WTC11 (cell line): Measurements from ENCODE around the gene MBOAT1. TPM values are rescaled to one million over a fixed set of nuclear protein-coding genes. Genes with fewer than 3 reads are reported as not detected.

Experiments used
- ATAC-seq: fragments of 200-7000 bp; cut with Tn5 transposase; 2 replicates; pipeline ENCODE4 v1.10.0; 2021; ENCODE audit warnings: mild to moderate bottlenecking, moderate library complexity
- CTCF ChIA-PET: fragments of 300-600 bp; sonication (Branson Sonifier 250); formaldehyde crosslinking; loops from one replicate; lab custom pipeline; 2021; ENCODE audit warnings: antibody characterized with exemption; lab: Charles Lee
- POLR2A ChIA-PET: fragments of 350-600 bp; sonication (Branson Sonifier 250); formaldehyde crosslinking; loops from one replicate; lab custom pipeline; 2021; ENCODE audit warnings: antibody characterized with exemption; lab: Charles Lee
- DNase-seq: peaks from one replicate; pipeline ENCODE4 v3.0.0; 2021; ENCODE audit warnings: low spot score
- H3K27ac Mint-ChIP-seq: 2 replicates; pipeline ENCODE4 v1.8.0; 2021; ENCODE audit warnings: mixed read lengths
- H3K27me3 Mint-ChIP-seq: 2 replicates; pipeline ENCODE4 v1.8.0; 2021; ENCODE audit warnings: low read depth, mild to moderate bottlenecking, moderate library complexity, mixed read lengths
- H3K36me3 Mint-ChIP-seq: 2 replicates; pipeline ENCODE4 v1.8.0; 2021; ENCODE audit warnings: mixed read lengths
- H3K4me1 Mint-ChIP-seq: 2 replicates; pipeline ENCODE4 v1.8.0; 2022; ENCODE audit warnings: mixed read lengths
- H3K4me3 Mint-ChIP-seq: 2 replicates; pipeline ENCODE4 v1.8.0; 2021; ENCODE audit warnings: mild to moderate bottlenecking, moderate library complexity, mixed read lengths
- H3K9me3 Mint-ChIP-seq: 2 replicates; pipeline ENCODE4 v1.8.0; 2021; ENCODE audit warnings: mixed read lengths
- CBFB ChIP-seq: sonication (generic); formaldehyde crosslinking; IDR thresholded peaks from 2 replicates; pipeline ENCODE4 v1.8.1; 2022; ENCODE audit warnings: mild to moderate bottlenecking, low read depth, missing genetic modification reagents
- E2F1 ChIP-seq: sonication (generic); formaldehyde crosslinking; IDR thresholded peaks from 2 replicates; pipeline ENCODE4 v1.8.0; 2022; ENCODE audit warnings: mild to moderate bottlenecking, missing genetic modification reagents
- E2F4 ChIP-seq: sonication (generic); formaldehyde crosslinking; IDR thresholded peaks from 2 replicates; pipeline ENCODE4 v1.8.1; 2022; ENCODE audit warnings: low read depth, mild to moderate bottlenecking, moderate library complexity, missing genetic modification reagents, borderline replicate concordance
- MAX ChIP-seq: sonication (generic); formaldehyde crosslinking; IDR thresholded peaks from 2 replicates; pipeline ENCODE4 v1.8.0; 2022; ENCODE audit warnings: mild to moderate bottlenecking, missing genetic modification reagents
- MXD4 ChIP-seq: fragments of 250-450 bp; sonication (Bioruptor Pico); IDR thresholded peaks from 2 replicates; pipeline ENCODE4 v1.8.0; 2021; ENCODE audit warnings: mild to moderate bottlenecking, moderate library complexity, borderline replicate concordance
- NR2C2 ChIP-seq: sonication (generic); formaldehyde crosslinking; IDR thresholded peaks from 2 replicates; pipeline ENCODE4 v1.8.0; 2022; ENCODE audit warnings: mild to moderate bottlenecking, missing genetic modification reagents
- OVOL2 ChIP-seq: fragments of 250-450 bp; sonication (Bioruptor Pico); IDR thresholded peaks from 2 replicates; pipeline ENCODE4 v1.9.0; 2021; ENCODE audit warnings: mild to moderate bottlenecking, borderline replicate concordance
- SMAD3 ChIP-seq: sonication (generic); formaldehyde crosslinking; IDR thresholded peaks from 2 replicates; pipeline ENCODE4 v1.8.0; 2022; ENCODE audit warnings: missing genetic modification reagents, mild to moderate bottlenecking, borderline replicate concordance
- USF1 ChIP-seq: sonication (generic); formaldehyde crosslinking; IDR thresholded peaks from 2 replicates; pipeline ENCODE4 v1.8.0; 2022; ENCODE audit warnings: mild to moderate bottlenecking, missing genetic modification reagents
- USF2 ChIP-seq: sonication (generic); formaldehyde crosslinking; IDR thresholded peaks from 2 replicates; pipeline ENCODE4 v1.8.1; 2023; ENCODE audit warnings: mild to moderate bottlenecking, missing genetic modification reagents, moderate library complexity
- ZBTB21 ChIP-seq: sonication (generic); formaldehyde crosslinking; IDR thresholded peaks from 2 replicates; pipeline ENCODE4 v1.8.1; 2023; ENCODE audit warnings: mild to moderate bottlenecking, missing genetic modification reagents, borderline replicate concordance
- ZNF317 ChIP-seq: sonication (generic); formaldehyde crosslinking; IDR thresholded peaks from 2 replicates; pipeline ENCODE4 v1.8.1; 2023; ENCODE audit warnings: low read depth, mild to moderate bottlenecking, moderate library complexity, missing genetic modification reagents, borderline replicate concordance
- ZNF425 ChIP-seq: fragments of 250-450 bp; sonication (Bioruptor Pico); conservative IDR thresholded peaks from 2 replicates; pipeline ENCODE4 v1.9.0; 2021; ENCODE audit warnings: mild to moderate bottlenecking
- ZNF512 ChIP-seq: sonication (generic); formaldehyde crosslinking; IDR thresholded peaks from 2 replicates; pipeline ENCODE4 v1.8.1; 2022; ENCODE audit warnings: missing genetic modification reagents, borderline replicate concordance
- ZNF532 ChIP-seq: fragments of 250-450 bp; sonication (Bioruptor Pico); IDR thresholded peaks from 2 replicates; pipeline ENCODE4 v1.9.0; 2021; ENCODE audit warnings: mild to moderate bottlenecking, borderline replicate concordance
- total RNA-seq: library from RNA; stranded (reverse); gene quantifications from 3 replicates; pipeline ENCODE4 v1.2.3, GENCODE V29; 2021

Gene MBOAT1
- total RNA-seq, 1 experiment from 2014 or later, result 22.9 TPM

GRCh38 chr6:20096536-20096935 lies 115.7 kb downstream of the MBOAT1 start:
- ATAC-seq (no peak), DNase-seq (no peak)
- Mint-ChIP-seq H3K4me3 (no peak overlapping the region), H3K4me1 (peaks cover 28% of the 10 kb centered on the region), H3K27me3 (no peaks in the 10 kb centered on the region), H3K36me3 (0 out of 2 replicates have a peak, but pooled peaks cover 3% of the 10 kb centered on the region), H3K27ac (no peak overlapping the region), H3K9me3 (no peaks in the 10 kb centered on the region)
- POLR2A ChIA-PET, result no interaction called here
- TF ChIP-seq ZNF512 (CRISPR knock-in tag) (no peak), ZNF317 (no peak)
- CTCF ChIA-PET, result interaction anchor here (3.4 kb wide), 1 partner anchor 30 kb away, joined by 16 read pairs; no protein-coding TSS in a partner anchor

- peaks cover 28% of the 10 kb centered on the region for H3K4me1 Mint-ChIP-seq
- H3K4me3 Mint-ChIP-seq, result no peak overlapping the region
- no peaks in the 10 kb centered on the region for H3K36me3 Mint-ChIP-seq
- ATAC-seq, result no peak
- no peak for DNase-seq
- H3K9me3 Mint-ChIP-seq, result no peaks in the 10 kb centered on the region
- no peak overlapping the region for H3K27ac Mint-ChIP-seq
- ChIA-PET POLR2A (no interaction called here), CTCF (interaction anchor here (3.4 kb wide), 1 partner anchor 31 kb away, joined by 16 read pairs; no protein-coding TSS in a partner anchor)
- H3K27me3 Mint-ChIP-seq, result no peaks in the 10 kb centered on the region
- no peak for TF ChIP-seq MXD4 (CRISPR knock-in tag)
- TF ChIP-seq USF1 (CRISPR knock-in tag), result no peak
- TF ChIP-seq CBFB (CRISPR knock-in tag), result no peak
- no peak for TF ChIP-seq ZNF425 (CRISPR knock-in tag)
- TF ChIP-seq USF2 (CRISPR knock-in tag), result no peak
- TF ChIP-seq ZBTB21 (CRISPR knock-in tag), result no peak
- no peak for TF ChIP-seq E2F1 (CRISPR knock-in tag)
- no peak for TF ChIP-seq OVOL2
- no peak for TF ChIP-seq MAX (CRISPR knock-in tag)
- TF ChIP-seq NR2C2 (CRISPR knock-in tag), result no peak
- no peak for TF ChIP-seq SMAD3 (CRISPR knock-in tag)
- no peak for TF ChIP-seq E2F4
- TF ChIP-seq ZNF532 (CRISPR knock-in tag), result no peak
These were observed 116.8 kb downstream of the MBOAT1 start for GRCh38 chr6:20095436-20095835.
